Measurements from ENCODE around the gene VAV1. TPM values are rescaled to one million over a fixed set of nuclear protein-coding genes. Genes with fewer than 3 reads are reported as not detected.

The VAV1 gene
- total and polyA plus RNA-seq, 2 donors (not counting 3 experiments of a cell fraction or from before 2014, with no cell fraction given): not detected

GRCh38 chr19:6787393-6787792, 14.9 kb downstream of the VAV1 start:
- no peak for DNase-seq (ENCODE audit: low read depth, low spot score)
- Histone ChIP-seq H3K9me1 (replicated peaks; ENCODE audit: control insufficient read depth, extremely low read depth, insufficient read depth, low read length) (no peaks in the 10 kb centered on the region), H3K9me3 (replicated peaks; ENCODE audit: control insufficient read depth, insufficient read depth, low read length) (no peaks in the 10 kb centered on the region), H3K36me3 (ENCODE audit: control insufficient read depth in 2 of 2, extremely low read depth in 1 of 2, insufficient read depth in 2 of 2, low read length in 2 of 2) (no peaks in the 10 kb centered on the region), H3K27ac (ENCODE audit: insufficient read depth, low read depth, low read length) (no peak overlapping the region), H3K4me1 (ENCODE audit: control insufficient read depth, extremely low read depth, insufficient read depth, low read length) (no peaks in the 10 kb centered on the region), H2AFZ (ENCODE audit: low read depth, low read length) (no peak overlapping the region), H4K20me1 (replicated peaks; ENCODE audit: control insufficient read depth, extremely low read depth, insufficient read depth, low read length) (no peaks in the 10 kb centered on the region), H3K4me2 (ENCODE audit: insufficient read depth, low read length) (no peak overlapping the region), H3K9ac (replicated peaks; ENCODE audit: extremely low read depth, insufficient read depth, low read length) (no peak overlapping the region), H3K79me2 (ENCODE audit: control insufficient read depth, insufficient read depth, low read length) (no peaks in the 10 kb centered on the region), H3K27me3 (ENCODE audit: control insufficient read depth in 2 of 2, insufficient read depth in 2 of 2, low read length in 2 of 2) (no peaks in the 10 kb centered on the region), H3K4me3 (replicated peaks in 1 of 3; ENCODE audit: insufficient read depth in 1 of 3, low read depth in 1 of 3, low read length in 3 of 3) (no peak overlapping the region)
- dilution Hi-C loops (cut with MboI; ENCODE audit: extremely low pct_ligation_motif_present, low sequenced_read_pairs) (no loop called here), intact Hi-C loops (cut with micrococcal nuclease) (no loop called here)
- FAIRE-seq: no peak
- no TSS peak for BruUV-seq (replicated peaks)
- CTCF ChIA-PET: no interaction called here
- no peak for TF ChIP-seq CTCF (IDR thresholded peaks at IDR 0.05; ENCODE audit: extremely low read depth in 1 of 2, insufficient read depth in 1 of 2, low read depth in 1 of 2, low read length in 2 of 2)
- TF ChIP-seq POLR2A (IDR thresholded peaks at IDR 0.05; ENCODE audit: low read depth, low read length): no peak
- TF ChIP-seq MAX (IDR thresholded peaks at IDR 0.05; ENCODE audit: insufficient read depth, insufficient read length): no peak
- TF ChIP-seq FOS (IDR thresholded peaks at IDR 0.05; ENCODE audit: borderline replicate concordance, insufficient read depth, low read length): no peak
- TF ChIP-seq GATA2 (IDR thresholded peaks at IDR 0.05; ENCODE audit: insufficient read depth, insufficient read length, low read depth, low read length): no peak
- no peak for TF ChIP-seq EZH2 (IDR thresholded peaks at IDR 0.05; ENCODE audit: borderline replicate concordance, low read depth, low read length, severe bottlenecking)
- no peak for TF ChIP-seq JUN (IDR thresholded peaks at IDR 0.05; ENCODE audit: borderline replicate concordance, insufficient read depth, insufficient read length, low read depth)
- no peak for TF ChIP-seq MYC (IDR thresholded peaks at IDR 0.05; ENCODE audit: low read depth, low read length)
- no peak for TF ChIP-seq POLR2AphosphoS5 (IDR thresholded peaks at IDR 0.05; ENCODE audit: insufficient read depth, low read depth, low read length)
- POLR2A ChIA-PET: no interaction called here
